Subcutaneous adipose tissue (tissue), 4 donors: ENCODE results near the gene OSBPL3. TPM values are rescaled to one million over a fixed set of nuclear protein-coding genes. Genes with fewer than 3 reads are reported as not detected.

Experiments used
- CTCF ChIP-seq: fragments of 450-650 bp; IDR thresholded peaks from one replicate; pipeline ENCODE4 v1.5.1; 2016; ENCODE audit warnings: low read depth, mild to moderate bottlenecking, control low read depth, antibody characterized with exemption, moderate library complexity
- total RNA-seq, 4 donors: library from RNA; depleted of rRNA; stranded (reverse); fragments of >200 nt; gene quantifications; one replicate each; pipeline ENCODE4 v1.1.0, GENCODE V29; 2016

The OSBPL3 gene
- total RNA-seq, 4 donors from 2014 or later: 4.9 to 33.1 (median 9.4) TPM

GRCh38 chr7:24831240-24831639, 148.7 kb downstream of the OSBPL3 start:
- no peak for TF ChIP-seq CTCF

GRCh38 chr7:24830440-24831050, 149.4 kb downstream of the OSBPL3 start:
- no peak for TF ChIP-seq CTCF

- no peak for TF ChIP-seq CTCF
These were observed 150.2 kb downstream of the OSBPL3 start for GRCh38 chr7:24829787-24830186.

GRCh38 chr7:24828891-24829661, 150.9 kb downstream of the OSBPL3 start:
- TF ChIP-seq CTCF: no peak

GRCh38 chr7:24827589-24827988, 152.4 kb downstream of the OSBPL3 start:
- no peak for TF ChIP-seq CTCF

GRCh38 chr7:24827027-24827426, 153.0 kb downstream of the OSBPL3 start:
- TF ChIP-seq CTCF: no peak

GRCh38 chr7:24826662-24827020, 153.3 kb downstream of the OSBPL3 start:
- no peak for TF ChIP-seq CTCF
